DOHH2 (cell line): ENCODE measurements around the gene DHX30.

ENCODE experiments used
- CTCF ChIP-seq: fragments of 200-600 bp; sonication (generic); IDR thresholded peaks from one replicate; pipeline ENCODE4 v1.5.1; 2014; ENCODE audit warnings: antibody characterized with exemption, mild to moderate bottlenecking, low read depth, low read length; ENCODE audit not compliant: poor library complexity, severe bottlenecking
- EZH2phosphoT487 ChIP-seq: fragments of 200-600 bp; sonication (generic); IDR thresholded peaks from 2 replicates; pipeline ENCODE4 v1.6.1; 2017; ENCODE audit warnings: borderline replicate concordance, mild to moderate bottlenecking, antibody characterized with exemption, low read length, moderate library complexity, mixed read lengths

GRCh38 chr3:47855461-47856383 is 52.8 kb downstream of the DHX30 start:
- TF ChIP-seq CTCF (no peak), EZH2phosphoT487 (no peak)
